HG02852 (cell line): ENCODE results near the gene CREB5.
"Not testable (repeated sequence)": the region's sequence is repeated elsewhere in the genome, so short reads cannot be mapped to it uniquely, and the experiment has no call there.

Experiments
- ATAC-seq: cut with Tn5 transposase; IDR thresholded peaks from one replicate; pipeline ENCODE4 v1.9.1; 2021; ENCODE audit warnings: mild to moderate bottlenecking, moderate library complexity; ENCODE audit not compliant: unreplicated experiment

Gene CREB5

DNA sequence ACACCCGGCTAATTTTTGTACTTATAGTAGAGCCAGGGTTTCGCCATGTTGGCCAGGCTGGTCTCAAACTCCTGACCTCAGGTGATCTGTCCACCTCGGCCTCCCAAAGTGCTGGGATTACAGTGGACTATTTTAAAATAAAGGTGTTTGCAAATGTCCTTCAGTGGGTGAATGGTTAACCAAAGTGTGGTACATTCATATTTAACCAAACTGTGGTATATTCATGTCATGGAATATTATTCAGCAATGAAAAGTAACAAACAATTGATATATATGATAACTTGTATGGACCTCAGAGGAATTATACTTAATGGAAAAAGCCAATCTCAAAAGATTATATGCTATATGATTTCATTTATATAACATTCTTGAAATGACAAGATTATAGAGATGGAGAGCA is 190.0 kb downstream of the CREB5 start:
- no peak for ATAC-seq

- ATAC-seq: no peak
Measured at GRCh38 chr7:28605427-28606085, 193.2 kb downstream of the CREB5 start.

DNA sequence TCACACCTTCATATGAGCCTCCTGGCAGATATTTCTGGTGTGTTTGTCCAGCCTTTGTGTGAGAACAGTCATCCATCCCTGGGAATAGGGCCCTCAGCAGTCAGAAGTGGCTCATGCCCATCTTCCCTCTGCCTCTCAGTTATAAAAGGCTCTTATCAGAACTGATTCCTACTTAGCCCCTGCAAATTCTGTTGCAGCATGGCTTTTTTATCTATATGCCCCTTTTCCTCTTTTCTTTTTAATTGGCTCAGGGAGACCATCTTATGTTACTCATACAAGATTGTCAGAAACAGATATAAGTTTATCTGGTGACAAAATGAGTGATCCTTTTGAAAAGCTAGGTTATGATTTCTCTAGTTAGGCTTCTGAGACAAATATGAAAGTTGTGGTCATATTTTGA is 194.1 kb downstream of the CREB5 start:
- ATAC-seq: no peak

GRCh38 chr7:28607855-28608193 is 195.5 kb downstream of the CREB5 start:
- ATAC-seq: no peak

DNA sequence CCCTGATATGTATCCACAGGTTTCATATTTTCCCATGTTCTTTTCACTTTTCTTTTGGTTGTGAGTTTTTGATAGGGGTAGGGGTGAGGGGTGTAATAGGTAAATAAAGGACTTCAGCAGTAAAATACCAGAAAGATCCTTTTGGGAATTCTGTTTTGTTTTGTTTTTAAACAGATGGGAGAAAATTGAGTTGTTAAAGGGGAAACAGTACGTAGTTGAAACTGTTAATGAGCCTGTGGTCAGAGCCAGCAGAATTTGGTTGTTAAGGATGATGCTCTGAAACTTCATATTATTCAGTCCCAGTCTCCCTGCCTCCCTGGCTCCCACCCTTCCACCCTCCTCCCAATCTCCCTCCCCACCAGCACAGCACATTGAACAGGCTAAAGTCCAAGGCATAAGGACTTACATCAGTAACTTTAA is 195.9 kb downstream of the CREB5 start:
- ATAC-seq: no peak

DNA sequence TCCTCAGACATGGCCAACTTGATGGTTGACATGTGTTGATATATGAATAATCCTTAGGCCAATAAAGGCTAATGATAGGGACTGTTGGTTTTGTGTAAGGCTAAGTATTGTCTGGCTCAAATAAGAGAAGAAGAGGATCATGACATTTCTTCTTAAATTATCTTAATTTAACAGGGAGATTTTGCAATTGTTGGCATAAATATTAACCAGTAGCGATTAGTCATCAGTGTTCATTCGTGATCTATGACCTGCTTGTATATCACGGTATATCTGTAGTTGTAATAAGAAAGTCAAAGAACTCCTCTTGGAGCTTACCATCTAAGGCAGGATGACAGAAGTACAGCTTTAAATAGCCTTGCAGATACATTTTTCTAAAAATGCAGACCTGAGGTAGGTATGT is 196.4 kb downstream of the CREB5 start:
- ATAC-seq: no peak

DNA sequence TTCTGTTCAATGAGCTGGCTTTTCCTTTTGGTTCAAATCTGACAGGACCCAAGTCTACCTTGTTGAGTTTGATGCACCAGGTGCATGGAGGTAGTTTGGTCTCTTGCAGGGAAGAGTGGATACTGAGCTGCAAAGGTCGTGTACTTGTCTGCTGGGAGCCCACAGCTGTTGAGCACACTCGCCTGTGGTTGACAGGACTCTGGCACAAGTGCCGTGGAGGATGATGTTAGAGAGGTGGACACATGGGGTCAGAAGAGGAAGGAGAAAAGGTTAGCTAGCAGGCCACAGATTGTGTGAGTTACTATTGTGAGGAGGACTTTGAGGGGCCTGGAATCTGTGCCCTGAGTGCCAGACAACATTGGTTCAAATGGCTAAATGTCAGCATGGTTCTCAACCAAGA is 197.3 kb downstream of the CREB5 start:
- no peak for ATAC-seq

DNA sequence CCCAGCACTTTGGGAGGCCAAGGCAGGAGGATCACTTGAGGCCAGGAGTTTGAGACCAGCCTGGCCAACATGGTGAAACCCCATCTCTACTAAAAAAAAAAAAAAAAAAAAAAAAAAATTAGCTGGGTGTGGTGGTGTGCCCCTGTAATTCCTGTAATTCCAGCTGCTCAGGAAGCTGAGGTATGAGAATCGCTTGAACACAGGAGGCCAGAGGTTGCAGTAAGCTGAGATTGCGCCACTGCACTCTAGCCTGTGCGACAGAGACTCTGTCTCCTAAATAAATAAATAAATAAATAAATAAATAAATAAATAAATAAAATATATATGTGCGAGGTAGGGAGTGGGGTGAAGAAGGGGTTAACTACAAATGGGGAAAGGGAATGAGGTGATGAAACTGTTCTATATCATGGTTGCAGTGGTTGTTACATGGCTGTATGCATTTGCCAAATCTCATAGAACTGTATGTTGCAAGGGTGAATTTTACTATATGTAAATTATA is 199.1 kb downstream of the CREB5 start:
- not testable (repeated sequence) for ATAC-seq

DNA sequence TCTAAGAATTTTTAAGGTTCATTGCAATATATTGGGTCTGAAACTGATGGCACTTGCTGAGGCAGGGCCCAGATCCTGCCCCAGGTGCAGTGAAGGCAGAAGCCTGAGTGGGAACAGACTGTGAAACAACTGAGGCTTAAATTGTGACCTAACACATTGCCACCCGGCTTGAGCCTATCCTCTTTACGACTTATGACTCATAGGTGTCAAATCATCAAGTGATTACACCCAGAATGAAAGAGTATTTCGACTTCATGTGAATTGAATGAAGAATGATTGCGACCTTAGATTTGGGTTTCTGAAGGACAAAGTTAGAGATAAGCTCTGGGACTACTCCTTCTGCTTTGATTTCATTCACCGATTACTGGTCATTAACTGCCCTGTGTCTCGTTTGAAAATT is 200.9 kb downstream of the CREB5 start:
- ATAC-seq: no peak

DNA sequence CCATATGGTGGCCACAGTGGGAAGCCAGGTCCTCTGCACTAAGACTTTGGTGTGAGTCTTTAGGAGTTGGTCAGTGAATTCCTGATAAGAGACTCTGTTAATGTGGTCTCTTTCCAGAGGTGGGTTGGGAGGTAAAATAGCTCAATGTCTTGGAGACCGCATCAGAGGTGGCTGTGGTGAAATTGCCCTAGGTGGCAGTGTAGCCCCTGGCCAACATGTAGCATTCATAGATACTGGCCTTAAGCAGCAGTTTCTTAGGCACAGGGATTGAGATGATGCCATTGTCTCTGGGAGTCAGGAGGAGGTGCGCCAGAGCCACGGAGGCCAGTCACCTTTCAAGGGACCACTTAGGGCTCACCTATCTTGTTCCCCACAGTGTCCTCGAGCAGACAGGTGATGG is 202.8 kb downstream of the CREB5 start:
- ATAC-seq: no peak

GRCh38 chr7:28617308-28617880 is 205.1 kb downstream of the CREB5 start:
- ATAC-seq: no peak

DNA sequence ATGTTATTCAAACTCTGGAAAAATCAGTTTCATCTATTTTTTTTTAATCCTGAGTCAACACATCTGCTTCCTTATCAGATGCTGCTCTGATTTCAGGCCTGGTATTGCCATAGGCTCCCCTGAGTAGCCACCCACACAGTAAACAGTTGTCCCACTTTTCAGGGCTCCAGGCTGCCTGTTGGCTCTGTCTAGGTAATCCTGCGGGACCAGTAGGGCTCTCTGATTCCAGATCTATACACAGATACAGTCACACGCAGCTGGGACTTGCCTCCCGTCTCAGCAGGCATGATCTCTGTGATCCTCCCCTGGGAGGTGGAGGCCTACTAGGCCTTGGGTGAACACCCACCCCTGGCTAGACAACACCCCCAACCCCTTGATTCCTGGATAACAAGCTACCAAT is 206.1 kb downstream of the CREB5 start:
- ATAC-seq: no peak

GRCh38 chr7:28619256-28619655 is 206.9 kb downstream of the CREB5 start:
- no peak for ATAC-seq

DNA sequence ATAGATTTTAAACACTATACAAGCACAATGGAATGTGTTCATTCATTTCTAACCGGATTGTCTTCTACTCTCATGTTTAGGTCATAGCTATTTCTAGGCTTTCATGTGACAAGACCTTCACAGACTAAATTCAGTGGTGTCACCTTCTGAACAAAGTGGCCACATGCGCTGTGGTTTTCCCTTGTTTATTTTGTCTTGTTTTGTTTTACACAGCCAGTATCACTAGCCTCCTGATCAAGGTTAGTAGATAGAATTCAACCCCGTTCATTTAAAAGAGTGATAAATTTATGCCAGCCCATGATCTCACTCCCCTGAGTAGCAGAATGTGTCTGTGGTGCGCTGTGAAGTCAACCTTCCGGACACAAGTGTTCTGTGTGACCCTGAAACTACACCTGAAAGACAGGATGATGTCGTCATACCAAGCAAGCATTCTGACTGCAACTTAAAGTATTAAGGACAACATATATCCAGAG is 209.1 kb downstream of the CREB5 start:
- ATAC-seq: no peak

DNA sequence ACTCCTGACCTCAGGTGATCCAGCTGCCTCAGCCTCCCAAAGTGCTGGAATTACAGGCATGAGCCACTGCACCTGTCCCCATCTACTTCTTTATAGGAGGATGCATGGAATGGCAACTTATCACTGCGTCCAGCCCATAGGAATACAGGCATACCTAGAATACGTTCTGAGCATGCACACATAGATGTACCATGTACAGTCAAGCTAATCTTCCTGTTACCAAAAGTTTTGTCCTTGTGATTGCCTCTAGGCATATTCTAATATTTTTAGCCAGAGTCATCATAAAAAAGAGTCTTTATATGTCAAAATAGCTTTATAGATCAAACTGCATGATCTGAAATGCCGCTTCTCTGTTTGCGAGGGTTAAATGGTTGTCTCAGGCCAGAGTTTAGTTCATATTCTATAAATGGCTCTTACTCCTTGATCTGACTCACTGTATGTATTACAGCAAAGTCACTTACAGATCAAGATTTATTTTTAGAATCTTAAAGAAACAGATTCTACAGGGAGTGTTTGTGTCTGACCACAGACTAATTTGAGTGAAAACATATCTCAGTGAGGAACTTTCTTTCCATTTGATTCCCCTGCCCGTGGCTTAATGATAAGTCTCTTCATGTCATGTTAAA is 210.9 kb downstream of the CREB5 start:
- ATAC-seq: no peak

- ATAC-seq: no peak
Measured at GRCh38 chr7:28623863-28624262, 211.5 kb downstream of the CREB5 start.

- ATAC-seq: no peak
Measured at GRCh38 chr7:28625432-28625831, 213.1 kb downstream of the CREB5 start.

GRCh38 chr7:28626221-28626620 is 213.9 kb downstream of the CREB5 start:
- no peak for ATAC-seq

DNA sequence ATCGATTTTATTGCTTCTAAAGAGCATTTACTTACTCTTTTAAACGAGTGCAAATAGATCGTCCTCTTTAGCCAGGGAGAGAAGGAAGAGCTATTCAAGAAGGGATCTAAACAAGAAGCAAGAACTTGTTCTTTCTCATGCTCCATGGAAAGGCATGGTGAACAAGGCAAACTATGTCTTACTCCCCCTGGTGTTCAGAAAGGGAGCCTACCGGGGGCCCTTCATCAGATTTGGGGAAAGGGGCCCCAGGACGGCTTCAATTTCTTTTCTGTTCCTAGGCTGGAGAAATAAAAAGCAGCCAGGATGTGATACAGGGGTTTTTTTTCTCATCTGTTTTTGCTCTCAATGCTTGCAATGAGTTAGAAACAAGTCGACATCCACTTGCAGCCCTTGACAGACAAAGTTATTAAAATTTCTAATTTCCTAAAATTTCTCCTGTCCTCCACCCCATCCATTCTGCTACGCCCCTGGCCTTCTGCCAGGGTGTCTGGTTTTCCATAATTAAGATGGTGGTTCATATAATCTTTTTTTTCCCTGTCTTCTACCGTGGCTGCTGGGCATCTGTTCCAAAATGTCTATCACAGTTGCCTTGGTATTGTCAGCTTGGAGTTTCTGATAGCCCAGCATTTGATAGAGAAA is 214.4 kb downstream of the CREB5 start:
- no peak for ATAC-seq

DNA sequence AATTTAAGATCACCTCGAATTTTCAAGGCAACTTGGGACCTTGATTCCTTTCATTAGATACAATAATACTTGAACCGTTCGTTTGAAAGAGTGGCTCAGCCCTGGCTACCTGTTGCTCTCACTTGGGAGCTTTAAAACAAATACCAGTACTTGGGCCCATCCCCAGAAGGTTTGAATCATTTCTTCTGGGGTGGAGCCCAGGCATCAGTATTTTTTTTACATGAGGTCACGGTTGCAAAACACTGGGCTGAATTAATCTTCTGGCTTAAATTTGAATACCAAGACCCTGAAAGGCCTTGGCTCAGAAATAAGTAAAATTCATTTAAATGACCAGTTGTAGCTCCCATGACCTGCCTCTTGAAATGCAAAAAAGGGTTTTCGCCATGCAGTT is 214.9 kb downstream of the CREB5 start:
- no peak for ATAC-seq

GRCh38 chr7:28627896-28628295 is 215.6 kb downstream of the CREB5 start:
- ATAC-seq: no peak
